Nasal cavity respiratory epithelium epithelial cell of viscerocranial mucosa (primary cell): ENCODE measurements around the gene SRY. TPM values are rescaled to one million over a fixed set of nuclear protein-coding genes. Genes with fewer than 3 reads are reported as not detected.

ENCODE experiments used
- total RNA-seq: library from RNA; depleted of rRNA; stranded (reverse); fragments of >200 nt; gene quantifications from 2 replicates; pipeline ENCODE4 v1.2.3, GENCODE V29; 2014

Gene SRY
- not detected in 2 replicates for total RNA-seq

GRCh38 chrY:2787600-2787999 lies at the start of gene SRY:
SRY (minus strand) TSS chrY:2787682; CDS start chrY:2787603, 79 bp downstream.

Other genes with a start within 250 kb of the SRY start
- 381 TPM in 1 of 2 replicates, not detected in the other for gene RPS4Y1, start 53.9 kb upstream of the SRY start, total RNA-seq
- gene ZFY, start 147.7 kb upstream of the SRY start, total RNA-seq: 17.8 TPM in 1 of 2 replicates, not detected in the other